Medulla oblongata (tissue), 1 donor: ENCODE measurements around the gene TRMT112.
A peak's percentile ranks its signal among the peaks of the same experiment; 100 is the strongest.

Experiments used
- DNase-seq: peaks from one replicate; pipeline ENCODE4 v3.0.0-alpha.2; 2015; ENCODE audit errors: extremely low spot score

TRMT112 gene

DNA sequence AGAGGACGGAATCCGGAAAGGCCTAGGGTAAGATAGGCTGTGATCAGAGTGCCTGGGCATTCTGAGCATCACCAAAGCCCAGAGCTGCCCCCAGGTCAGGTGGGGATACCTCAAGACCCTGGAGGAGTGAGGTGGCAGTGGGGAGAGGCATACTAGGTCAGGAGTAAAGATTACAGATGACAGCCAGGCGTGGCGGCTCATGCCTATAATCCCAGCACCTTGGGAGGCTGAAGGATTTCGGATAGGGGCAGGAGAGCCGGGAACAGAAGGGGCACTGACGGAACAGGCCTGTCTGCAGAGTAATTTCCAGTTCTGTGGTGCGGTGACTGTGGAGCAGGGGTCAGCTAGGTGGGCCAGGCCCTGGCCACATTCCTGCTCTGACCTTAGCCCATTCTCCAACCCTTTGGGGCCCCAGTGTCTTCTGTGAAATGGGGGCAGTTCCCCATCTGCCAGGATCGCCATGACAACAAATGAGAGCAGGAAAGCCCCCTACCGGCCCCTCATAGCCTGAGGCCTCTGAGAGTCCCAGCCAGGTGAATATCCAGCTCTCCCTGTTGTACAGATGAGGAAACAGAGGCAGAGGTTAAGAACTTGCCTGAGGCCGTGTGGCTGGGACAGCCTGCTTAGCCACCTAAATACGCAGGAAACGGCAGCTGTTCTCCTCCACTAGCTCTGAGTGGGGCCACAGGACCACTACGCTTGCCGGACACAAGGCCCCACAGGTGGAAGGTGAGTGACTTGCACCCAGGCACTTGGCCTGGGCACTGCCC lies 42.1 kb downstream of the TRMT112 start:
- no peak for DNase-seq

DNA sequence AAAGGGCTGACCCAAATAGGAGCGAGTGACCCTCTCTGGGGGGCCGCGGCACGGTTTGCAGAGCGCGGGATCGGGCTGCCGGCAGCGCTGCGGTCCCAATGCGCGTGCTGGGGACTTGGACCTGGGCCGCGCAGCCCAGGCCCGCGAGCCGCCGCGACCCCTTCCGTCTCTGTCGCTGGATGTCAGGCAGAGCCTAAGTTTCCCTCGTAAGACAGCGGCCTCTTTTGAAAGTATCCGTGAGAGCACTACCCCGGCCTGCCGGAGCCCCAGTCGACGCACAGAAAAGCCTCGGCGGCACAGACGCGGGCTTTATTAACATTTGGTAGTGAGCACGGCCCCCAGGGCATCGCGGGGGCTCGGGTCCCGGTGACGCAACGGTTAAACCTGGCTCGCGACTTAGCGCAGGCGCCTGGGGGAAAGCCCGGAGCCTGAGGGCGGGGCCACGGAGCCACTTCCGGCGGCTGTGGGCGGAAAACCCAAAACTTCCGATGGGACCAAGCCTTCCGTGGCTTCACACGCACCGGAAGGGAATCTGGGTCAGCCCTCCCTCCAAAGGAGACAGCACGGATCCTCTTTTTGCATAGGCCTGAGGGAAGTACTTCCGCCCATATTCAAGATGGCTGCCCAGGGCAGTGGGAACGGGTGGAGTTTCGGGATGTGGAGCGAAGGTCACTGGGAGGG lies 47.7 kb downstream of the TRMT112 start:
- DNase-seq: peak; percentile 100

DNA sequence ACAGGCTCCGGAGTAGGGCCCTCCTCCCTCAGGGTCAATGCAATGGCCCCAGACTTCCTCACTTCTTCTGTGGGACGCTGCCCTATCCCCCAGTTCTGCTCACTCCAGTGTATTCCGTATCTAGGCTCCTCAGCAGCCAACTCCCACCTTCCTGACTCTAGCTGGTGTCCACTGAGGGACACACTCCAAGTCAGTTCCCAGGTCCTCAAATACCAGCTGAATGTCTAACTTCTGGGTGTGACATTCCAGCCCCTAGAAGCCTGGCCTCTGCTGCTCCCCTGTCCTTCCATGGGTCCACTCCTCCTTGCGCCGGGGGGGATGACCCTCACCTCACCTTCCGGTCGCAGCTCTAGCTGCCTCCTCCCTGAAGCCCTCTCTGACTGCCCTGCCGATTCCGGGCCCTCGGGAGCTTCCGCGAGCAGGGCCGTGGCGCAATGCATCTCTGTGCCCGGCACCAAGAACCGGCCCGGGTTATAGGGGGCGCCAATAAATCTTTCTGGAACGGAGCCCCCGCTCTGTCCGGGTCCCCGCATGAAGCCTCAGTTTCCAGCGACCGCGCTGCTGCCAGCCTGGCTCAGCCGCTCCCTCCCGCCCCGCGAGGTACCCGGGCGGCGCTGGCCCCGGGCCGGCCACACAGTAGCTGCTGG lies 48.3 kb downstream of the TRMT112 start:
- DNase-seq: peak; percentile 33

- DNase-seq: peak; percentile 22
Measured at GRCh38 chr11:64268025-64268892, 49.1 kb downstream of the TRMT112 start.

DNA sequence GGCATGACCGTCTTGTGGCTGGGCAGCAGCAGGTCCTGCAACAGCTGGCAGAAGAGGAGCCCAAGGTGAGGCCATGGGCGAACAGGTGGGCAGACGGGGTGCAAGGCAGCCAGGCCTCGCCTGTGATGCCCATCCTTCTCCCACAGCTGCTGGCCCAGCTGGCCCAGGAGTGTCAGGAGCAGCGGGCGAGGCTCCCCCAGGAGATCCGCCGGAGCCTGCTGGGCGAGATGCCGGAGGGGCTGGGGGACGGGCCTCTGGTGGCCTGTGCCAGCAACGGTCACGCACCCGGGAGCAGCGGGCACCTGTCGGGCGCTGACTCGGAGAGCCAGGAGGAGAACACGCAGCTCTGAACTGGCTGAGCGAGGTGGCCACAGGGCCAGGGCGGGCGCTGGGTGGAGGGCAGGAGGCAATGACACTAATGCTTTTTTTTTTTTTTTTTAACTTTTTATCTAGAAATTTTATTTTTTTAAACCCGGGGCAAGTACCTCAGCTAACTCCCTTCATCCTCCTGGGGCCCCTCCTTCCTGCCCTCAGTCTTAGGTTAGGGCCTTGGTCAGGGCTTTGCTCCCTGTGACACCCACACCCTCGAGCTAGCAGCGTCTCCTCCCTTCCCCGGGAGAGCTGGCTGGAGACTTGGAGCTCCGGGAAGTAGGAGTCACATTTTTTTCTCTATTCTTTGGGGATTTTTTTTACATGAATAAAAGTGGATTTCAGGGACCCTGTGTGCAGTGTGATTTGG lies 50.0 kb downstream of the TRMT112 start:
- no peak for DNase-seq
